SIG-M5 treated with dmso at 0.1 percent for 504 hours (cell line): ENCODE results near the gene HMCN2.
A peak's percentile ranks its signal among the peaks of the same experiment; 100 is the strongest.

ENCODE experiments used
- DNase-seq: peaks from one replicate; lab custom pipeline; 2025; ENCODE audit not compliant: unreplicated experiment; lab: John Stamatoyannopoulos, UW

HMCN2 gene

DNA sequence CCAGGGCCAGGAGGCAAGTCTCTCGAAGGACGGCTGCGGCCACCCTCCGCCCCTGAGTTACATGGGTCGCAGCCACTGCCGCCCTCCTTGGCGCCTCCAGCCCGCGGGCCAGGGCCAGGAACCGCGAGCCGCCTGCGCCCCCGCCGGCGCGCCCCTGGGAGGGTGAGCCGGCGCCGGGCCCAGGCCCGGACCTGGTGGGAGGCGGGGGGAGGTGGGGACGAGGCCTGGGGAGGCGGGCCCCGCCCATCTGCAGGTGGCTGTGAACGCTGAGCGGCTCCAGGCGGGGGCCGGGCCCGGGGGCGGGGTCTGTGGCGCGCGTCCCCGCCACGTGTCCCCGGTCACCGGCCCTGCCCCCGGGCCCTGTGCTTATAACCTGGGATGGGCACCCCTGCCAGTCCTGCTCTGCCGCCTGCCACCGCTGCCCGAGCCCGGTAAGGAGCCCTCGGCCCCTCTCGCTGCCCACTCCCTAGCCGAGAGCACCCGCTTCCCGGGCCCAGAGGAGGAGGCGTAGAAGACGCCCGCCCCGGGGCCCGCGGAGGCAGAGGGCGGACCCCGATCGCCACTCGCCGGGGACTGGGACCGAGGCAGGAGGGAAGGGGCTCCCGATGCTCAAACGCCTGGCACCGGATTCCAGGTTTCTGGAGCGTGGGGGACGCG lies 179.1 kb downstream of the HMCN2 start, which contains the start of gene ASS1:
ASS1 (plus strand) TSS at position 397 of the 657 bp plus-strand sequence. CDS start 7,268 bp downstream, outside the sequence.
- no peak for DNase-seq

DNA sequence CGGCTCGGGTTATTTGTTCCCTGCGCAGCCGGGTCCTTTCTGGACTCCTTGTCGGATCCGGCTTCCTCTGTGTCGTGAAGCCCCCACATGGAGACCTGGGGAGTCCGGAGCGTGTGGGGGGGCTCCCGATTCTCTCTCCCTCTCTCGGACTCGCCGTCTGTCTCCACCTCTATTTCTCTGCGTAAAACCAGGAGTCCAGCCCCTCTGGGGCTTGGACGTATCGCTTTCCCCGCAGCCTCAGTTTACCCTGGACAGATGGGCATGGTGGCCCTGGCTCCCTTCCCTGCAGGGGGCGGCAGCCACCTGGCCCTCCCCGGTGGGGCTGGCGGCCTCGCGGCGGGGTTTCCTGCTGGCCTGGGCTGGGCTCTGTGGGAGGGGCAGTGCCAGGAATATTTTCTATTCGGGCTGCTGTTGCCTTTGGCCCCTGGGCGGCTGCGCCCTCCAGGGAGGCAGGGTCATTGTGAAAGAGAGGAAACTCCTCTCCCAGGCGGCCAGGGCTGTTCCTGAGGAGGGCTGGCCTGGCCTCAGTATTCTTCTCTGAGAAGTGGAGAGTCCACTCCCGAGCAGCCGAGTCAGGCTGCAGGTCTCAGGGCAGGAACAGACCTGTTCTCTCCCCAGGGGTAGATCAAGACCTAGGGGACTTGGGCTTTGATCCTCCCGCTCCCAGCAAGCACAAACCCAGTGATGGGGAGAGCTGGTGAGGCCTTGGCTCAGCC lies 179.9 kb downstream of the HMCN2 start:
- DNase-seq: no peak

GRCh38 chr9:130446101-130446861 lies 180.7 kb downstream of the HMCN2 start:
- peak; percentile 20 for DNase-seq

DNA sequence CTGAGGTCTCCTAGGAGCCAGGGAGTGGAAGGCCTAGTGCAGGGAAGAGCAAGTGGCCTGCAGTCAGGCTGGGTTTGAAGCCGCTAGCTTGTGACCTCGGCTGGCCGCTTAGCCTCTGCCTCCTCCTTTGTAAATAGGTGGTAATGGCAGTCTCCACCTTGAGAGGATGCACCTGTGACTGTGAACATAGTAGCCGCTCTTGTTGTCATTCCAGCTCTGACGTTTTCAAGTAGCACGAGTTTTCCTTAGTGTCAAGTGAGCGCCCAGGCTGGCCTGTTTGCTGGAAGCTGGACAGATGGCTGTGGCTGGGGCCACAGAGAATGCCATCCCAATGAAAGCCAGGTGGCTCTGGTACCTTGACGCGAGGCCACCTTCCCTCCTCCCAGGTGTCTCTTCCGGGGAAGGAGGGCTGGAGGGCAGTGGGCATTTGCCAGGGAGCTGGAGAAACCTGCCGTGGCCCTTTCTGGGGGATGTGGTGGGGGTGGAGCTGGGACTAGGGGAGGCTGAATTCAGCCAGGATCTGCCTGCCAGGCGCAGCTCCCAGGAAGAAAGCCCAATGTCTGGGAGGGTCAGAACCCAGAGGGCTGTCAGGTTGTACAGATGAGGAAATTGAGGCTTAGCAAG lies 181.7 kb downstream of the HMCN2 start:
- no peak for DNase-seq

GRCh38 chr9:130448035-130448624 lies 182.6 kb downstream of the HMCN2 start:
- peak; percentile 88 for DNase-seq

DNA sequence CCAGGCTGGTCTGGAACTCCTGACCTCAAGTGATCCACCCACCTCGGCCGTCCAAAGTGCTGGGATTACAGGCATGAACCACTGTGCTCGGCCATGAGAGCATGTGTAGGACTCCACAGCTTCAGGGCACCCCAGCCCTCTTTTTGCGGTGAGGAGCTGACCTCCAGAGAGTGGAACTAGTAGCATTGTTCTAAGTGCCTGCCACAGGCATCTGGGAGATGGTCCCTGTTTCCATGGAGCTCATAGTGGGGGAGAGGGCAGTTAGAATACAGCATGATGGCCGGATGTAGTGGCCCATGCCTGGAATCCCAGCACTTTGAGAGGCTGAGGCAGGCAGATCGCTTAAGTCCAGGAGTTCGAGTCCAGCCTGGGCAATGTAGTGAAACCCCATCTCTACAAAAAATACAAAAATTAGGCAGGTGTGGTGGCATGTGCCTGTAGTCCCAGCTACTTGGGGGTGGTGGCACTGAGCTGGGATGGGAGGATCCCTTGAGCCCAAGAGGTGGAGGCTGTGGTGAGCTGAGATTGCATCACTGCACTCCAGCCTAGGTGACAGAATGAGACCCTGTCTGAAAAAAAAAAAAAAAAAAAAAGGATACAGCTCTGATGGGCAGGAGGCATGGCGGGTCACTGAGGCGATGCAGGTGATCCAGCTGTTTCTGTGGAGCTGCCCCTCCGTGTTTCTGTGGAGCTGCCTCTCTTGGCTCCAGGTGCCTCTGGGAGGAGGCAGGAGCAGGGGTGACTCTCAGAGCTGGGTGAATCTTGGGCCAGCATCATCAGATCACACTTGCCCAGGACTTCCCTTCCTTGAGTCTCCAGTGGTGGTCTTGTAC lies 183.4 kb downstream of the HMCN2 start:
- no peak for DNase-seq

GRCh38 chr9:130450344-130451003 lies 184.9 kb downstream of the HMCN2 start:
- DNase-seq: no peak

- no peak for DNase-seq
These were observed 185.4 kb downstream of the HMCN2 start for GRCh38 chr9:130451004-130451390.

DNA sequence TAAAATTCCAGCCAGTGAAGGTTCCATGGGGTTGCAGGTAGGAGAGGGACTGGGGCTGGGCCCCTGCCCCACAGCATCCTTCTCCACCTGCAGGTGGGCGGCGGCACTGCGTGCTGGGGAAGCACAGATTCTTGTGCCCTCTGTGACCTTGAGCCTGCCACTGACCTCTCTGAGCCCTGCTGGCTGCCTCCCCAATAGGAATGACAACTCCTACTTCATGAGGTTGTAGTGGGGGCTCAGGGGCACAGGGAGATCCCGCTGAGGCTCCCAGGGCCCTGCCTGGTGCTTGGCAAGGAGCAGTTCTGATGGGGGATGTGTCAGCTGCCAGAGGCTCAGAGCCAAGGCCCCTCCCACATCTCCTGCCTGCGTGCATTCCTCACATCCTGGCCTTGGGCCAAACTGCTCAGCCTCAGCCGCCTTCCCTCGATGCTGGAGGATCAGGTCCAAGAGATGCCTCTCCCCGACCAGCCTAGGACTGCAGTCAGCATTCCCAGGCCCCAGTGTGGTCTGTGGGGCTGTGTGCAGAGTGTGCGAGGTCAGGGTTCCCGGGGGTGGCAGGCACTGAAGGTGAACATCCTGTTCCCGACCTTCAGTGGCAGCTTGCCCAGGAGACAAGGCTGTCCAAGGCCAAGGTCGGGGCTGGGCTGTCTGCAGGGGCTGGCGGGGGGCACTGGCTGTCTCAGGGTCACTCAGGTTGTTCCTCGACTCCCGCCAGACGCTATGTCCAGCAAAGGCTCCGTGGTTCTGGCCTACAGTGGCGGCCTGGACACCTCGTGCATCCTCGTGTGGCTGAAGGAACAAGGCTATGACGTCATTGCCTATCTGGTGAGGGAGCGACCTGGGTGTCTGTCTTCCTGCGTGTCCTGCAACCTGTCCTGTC lies 186.2 kb downstream of the HMCN2 start:
- DNase-seq: peak; percentile 32

GRCh38 chr9:130452835-130453234 lies 187.3 kb downstream of the HMCN2 start:
- no peak for DNase-seq

DNA sequence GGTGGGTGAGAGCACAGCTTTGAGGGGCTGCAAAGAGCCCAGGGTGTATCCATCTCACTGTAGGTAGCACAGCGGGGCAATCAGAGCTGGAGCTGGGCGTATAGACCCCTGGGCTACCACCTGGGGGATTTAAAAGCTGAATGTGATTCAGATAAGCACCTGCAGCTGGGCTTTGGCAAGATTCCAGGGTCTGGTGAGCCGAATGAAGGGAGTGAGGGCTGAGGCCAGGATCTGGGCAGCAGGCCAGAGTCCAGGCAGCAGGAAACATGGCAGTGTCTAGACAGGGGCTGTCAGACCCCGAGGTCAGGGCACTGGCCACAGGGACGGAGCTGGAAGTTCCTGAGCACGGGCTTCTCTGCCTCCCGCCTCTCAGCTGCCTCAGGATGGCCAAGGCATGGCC lies 187.9 kb downstream of the HMCN2 start:
- DNase-seq: no peak

DNA sequence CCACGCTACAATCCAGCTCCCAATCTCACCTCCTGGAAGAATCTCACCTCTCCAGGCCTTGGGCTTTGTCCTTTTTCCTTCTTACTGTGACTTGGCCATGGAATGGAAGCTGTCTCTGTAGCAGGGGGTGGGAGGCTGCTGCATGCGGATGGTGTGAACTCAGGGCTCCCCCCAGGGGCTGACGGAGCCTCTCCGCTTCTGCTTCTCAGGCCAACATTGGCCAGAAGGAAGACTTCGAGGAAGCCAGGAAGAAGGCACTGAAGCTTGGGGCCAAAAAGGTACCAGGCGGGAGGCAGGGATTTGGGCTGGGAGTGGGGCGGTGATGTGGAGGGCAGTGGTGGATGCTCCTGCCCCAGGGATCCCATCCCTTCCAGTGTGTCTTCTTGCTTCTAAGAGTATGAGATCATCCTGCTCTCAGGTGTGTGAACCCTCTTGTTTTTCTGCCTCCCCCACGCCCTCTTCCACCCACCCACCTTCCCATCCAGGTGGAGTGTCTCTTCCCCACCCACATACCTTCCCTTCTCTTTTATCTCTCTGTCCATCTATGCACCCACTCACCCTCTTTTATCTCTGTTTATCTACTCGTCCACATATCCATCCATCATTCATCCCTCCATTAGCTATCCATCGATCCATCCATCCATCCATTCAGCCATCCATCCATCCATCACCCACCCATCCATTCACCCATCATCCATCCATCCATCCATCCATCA lies 188.7 kb downstream of the HMCN2 start:
- no peak for DNase-seq

DNA sequence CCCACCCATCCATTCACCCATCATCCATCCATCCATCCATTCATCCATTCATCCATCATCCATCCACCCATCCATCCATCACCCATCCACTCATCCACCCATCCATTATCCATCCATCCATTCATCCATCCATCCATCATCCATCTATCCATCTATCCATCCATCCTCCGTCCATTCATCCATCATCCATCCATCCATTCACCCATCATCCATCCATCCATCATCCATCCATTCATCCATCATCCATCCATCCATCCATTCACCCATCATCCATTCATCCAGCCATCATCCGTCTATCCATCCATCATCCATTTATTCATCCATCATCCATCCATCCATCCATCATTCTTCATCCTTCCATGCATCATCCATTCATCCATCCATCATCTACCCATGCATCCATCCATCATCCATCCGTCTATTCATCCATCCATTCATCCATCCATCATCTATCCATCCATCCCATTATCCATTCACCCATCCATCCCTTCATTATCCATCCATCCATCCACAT lies 189.3 kb downstream of the HMCN2 start:
- DNase-seq: no peak

GRCh38 chr9:130458027-130458803 lies 192.7 kb downstream of the HMCN2 start:
- no peak for DNase-seq

DNA sequence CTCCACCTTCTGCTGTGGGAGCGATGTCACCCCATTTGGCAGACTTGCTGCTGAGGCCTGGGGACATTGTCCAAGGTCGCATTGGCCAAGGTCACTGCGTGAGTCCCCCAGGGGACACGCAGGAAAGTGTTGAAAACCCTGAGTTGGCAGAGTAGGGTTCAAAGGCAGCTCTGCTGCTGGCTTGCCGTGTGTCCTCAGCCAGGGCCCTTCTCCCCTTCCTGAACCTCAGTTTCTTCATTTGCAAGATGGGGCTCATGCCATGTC lies 193.2 kb downstream of the HMCN2 start:
- no peak for DNase-seq

DNA sequence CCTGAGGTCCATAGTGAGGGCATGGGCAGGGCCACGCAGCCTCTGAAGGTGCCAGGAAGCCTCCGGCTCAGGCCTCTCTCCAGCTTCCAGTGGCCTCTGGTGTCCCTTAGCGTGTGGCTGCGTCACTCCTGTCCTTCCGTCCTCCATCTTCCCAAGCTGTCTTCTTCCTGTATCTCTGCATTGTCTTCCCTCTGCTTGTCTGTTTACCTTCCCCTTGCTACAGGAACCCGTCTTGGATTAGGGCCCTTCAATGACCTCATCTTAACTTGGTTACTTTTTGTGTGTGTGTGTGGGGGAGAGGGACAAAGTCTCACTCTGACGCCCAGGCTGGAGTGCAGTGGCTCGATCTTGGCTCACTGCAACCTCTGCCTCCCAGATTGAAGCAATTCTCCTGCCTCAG lies 193.6 kb downstream of the HMCN2 start:
- DNase-seq: no peak

- DNase-seq: no peak
These were observed 194.5 kb downstream of the HMCN2 start for GRCh38 chr9:130459941-130460669.
